NCI-H82 (cell line): Measurements from ENCODE around the gene CST11.
"Not testable (repeated sequence)": the region's sequence is repeated elsewhere in the genome, so short reads cannot be mapped to it uniquely, and the experiment has no call there.

Experiments used
- DNase-seq: peaks from one replicate; lab custom pipeline; 2025; lab: John Stamatoyannopoulos, UW

Gene CST11

GRCh38 chr20:23452776-23453175 is at the start of gene CST11:
Gene CST11, minus strand, starts transcription at chr20:23452876. Its CDS starts 65 bp downstream, at chr20:23452811.
- no peak for DNase-seq

GRCh38 chr20:23501926-23502325 is 49.2 kb upstream of the CST11 start:
- no peak for DNase-seq

- DNase-seq, result no peak
These were observed 44.9 kb upstream of the CST11 start for GRCh38 chr20:23497536-23497935.

GRCh38 chr20:23493172-23493772 is 40.6 kb upstream of the CST11 start:
- DNase-seq, result no peak

- DNase-seq, result peak; percentile 15
These were observed 39.6 kb upstream of the CST11 start for GRCh38 chr20:23492292-23492691.

- DNase-seq, result no peak
These were observed 38.1 kb upstream of the CST11 start, which contains the start of gene CST8 for GRCh38 chr20:23490817-23491216. Gene CST8, plus strand, starts transcription at chr20:23491117. Its CDS starts 551 bp downstream, at chr20:23491668.

GRCh38 chr20:23488996-23489395 is 36.3 kb upstream of the CST11 start:
- no peak for DNase-seq

GRCh38 chr20:23488470-23488869 is 35.8 kb upstream of the CST11 start:
- DNase-seq, result no peak

GRCh38 chr20:23484081-23484480 is 31.4 kb upstream of the CST11 start:
- DNase-seq, result no peak

- DNase-seq, result no peak
These were observed 29.5 kb upstream of the CST11 start for GRCh38 chr20:23482138-23482537.

GRCh38 chr20:23479043-23479442 is 26.4 kb upstream of the CST11 start:
- no peak for DNase-seq

- DNase-seq, result no peak
These were observed 24.5 kb upstream of the CST11 start for GRCh38 chr20:23477223-23477622.

- DNase-seq, result no peak
These were observed 23.5 kb upstream of the CST11 start for GRCh38 chr20:23476015-23476754.

GRCh38 chr20:23475395-23475794 is 22.7 kb upstream of the CST11 start:
- DNase-seq, result no peak

- DNase-seq, result not testable (repeated sequence)
These were observed 20.6 kb upstream of the CST11 start for GRCh38 chr20:23473293-23473692.

- not testable (repeated sequence) for DNase-seq
These were observed 19.6 kb upstream of the CST11 start for GRCh38 chr20:23472306-23472705.

GRCh38 chr20:23466961-23467360 is 14.3 kb upstream of the CST11 start:
- not testable (repeated sequence) for DNase-seq

GRCh38 chr20:23461180-23461579 is 8.5 kb upstream of the CST11 start:
- no peak for DNase-seq

GRCh38 chr20:23459461-23460150 is 6.9 kb upstream of the CST11 start:
- DNase-seq, result no peak

GRCh38 chr20:23456873-23457272 is 4.2 kb upstream of the CST11 start:
- peak; percentile 11 for DNase-seq

GRCh38 chr20:23456409-23456808 is 3.7 kb upstream of the CST11 start:
- no peak for DNase-seq

GRCh38 chr20:23455639-23456038 is 3.0 kb upstream of the CST11 start:
- DNase-seq, result no peak

GRCh38 chr20:23454816-23455215 is 2.1 kb upstream of the CST11 start:
- DNase-seq, result no peak
